GM19328 (cell line): ENCODE data around the gene R3HDM4.

Experiments
- ATAC-seq: cut with Tn5 transposase; IDR thresholded peaks from one replicate; pipeline ENCODE4 v1.9.1; 2021; ENCODE audit warnings: mild to moderate bottlenecking, moderate library complexity; ENCODE audit not compliant: unreplicated experiment

The R3HDM4 gene

DNA sequence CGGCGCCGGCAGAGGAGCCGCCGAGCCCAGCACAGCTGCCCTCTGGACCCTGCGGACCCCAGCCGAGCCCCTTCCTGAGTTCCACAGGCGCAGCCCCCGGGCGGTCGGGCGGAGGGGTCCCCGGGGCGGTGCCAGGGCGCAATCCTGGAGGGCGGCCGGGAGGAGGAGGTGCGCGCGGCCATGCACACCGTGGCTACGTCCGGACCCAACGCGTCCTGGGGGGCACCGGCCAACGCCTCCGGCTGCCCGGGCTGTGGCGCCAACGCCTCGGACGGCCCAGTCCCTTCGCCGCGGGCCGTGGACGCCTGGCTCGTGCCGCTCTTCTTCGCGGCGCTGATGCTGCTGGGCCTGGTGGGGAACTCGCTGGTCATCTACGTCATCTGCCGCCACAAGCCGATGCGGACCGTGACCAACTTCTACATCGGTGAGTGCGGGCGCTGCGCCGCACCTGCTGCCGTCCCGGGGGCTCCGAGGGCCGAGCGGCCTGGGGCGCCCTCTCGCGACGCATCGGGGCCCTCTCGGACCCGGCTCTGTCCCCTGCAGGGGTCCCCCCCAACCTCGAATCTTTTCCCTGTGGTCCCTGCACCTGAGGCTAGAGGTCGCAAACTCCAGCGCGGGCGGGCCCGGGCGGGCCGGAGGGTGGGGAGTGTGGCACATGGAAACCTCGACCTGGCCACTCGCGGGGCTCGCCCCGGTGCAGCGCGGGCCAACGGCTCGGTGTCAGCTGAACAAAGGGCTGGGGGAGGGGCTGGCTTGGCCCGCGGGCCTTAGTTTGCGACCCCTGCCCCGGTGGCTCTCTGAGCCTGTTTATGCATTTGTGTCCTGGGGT, 4.5 kb upstream of the R3HDM4 start, which contains the start of gene KISS1R:
KISS1R (plus strand) TSS at position 11 of the 829 bp plus-strand sequence; CDS start at position 181, 170 bp downstream.
- no peak for ATAC-seq

DNA sequence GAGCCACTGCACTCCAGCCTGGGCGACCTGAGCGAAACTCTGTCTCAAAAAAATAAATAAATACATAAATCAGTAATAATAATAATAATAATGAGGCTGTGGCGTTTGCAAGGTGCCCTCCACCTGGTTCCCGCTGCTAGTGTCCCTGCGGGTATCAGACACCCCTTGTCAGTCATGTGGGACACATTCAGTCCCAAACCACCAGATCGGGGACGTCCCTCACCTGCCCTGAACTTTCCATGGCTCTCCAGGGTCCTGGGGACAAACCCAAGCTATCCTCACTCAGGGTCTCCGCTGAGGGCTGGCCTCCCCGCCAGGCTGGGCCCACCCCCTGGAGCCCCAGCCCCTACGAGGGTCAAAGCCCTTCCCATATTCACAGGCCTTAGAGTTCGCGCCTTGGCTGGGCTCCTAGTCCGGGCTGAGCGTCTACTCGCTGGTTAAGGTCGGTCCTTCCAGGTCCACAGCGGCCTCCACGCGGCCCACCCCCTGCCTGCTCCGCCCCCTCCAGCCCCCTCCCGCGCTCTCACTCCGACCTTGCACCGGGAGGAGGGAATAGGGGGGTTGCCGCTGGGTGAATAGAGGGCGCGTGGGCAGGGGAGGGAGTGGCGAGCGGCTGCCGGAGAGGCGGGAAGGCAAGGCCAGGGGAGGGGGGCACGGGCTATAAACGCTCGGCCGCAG, 3.8 kb upstream of the R3HDM4 start:
- ATAC-seq, result no peak

DNA sequence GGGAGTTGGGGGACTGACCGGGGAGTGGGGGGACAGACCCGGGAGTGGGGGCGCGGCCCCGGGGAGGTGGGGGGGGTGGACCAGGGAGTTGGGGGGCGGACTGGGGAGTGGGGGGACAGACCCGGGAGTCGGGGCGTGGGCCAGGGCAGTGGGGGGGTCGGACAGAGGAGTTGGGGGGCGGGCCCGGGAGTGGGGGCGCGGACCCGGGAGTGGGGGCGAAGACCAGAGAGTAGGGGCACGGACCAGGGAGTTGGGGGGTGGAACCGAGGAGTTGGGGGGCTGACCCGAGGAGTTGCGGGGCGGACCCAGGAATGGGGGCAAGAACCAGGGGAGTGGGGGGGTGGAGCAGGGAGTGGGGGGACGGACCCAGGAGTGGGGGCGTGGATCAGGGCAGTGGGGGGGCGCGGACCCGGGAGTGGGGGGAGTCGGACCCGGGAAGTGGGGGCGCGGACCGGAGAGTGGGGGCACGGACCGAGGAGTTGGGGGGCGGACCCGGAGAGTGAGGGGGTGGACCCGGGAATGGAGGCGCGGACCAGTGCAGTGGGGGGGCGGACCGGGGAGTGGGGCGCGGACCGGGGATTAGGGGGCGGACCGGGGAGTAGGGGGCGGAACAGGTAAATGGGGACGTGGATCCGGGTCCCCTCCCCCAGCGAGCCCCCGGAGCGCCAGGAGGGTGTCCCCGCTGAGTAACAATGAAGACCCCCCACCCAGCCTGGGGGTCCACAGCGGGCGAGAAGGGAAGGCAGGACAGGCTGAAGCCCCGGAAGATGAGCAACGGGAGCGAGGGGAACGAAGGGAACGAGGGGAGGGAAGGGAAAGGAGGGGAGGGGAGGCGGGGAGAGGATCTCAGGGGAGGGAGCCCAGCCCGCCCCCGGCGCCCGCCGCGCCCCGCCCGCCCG, 589 bp downstream of the R3HDM4 start:
- ATAC-seq, result no peak

DNA sequence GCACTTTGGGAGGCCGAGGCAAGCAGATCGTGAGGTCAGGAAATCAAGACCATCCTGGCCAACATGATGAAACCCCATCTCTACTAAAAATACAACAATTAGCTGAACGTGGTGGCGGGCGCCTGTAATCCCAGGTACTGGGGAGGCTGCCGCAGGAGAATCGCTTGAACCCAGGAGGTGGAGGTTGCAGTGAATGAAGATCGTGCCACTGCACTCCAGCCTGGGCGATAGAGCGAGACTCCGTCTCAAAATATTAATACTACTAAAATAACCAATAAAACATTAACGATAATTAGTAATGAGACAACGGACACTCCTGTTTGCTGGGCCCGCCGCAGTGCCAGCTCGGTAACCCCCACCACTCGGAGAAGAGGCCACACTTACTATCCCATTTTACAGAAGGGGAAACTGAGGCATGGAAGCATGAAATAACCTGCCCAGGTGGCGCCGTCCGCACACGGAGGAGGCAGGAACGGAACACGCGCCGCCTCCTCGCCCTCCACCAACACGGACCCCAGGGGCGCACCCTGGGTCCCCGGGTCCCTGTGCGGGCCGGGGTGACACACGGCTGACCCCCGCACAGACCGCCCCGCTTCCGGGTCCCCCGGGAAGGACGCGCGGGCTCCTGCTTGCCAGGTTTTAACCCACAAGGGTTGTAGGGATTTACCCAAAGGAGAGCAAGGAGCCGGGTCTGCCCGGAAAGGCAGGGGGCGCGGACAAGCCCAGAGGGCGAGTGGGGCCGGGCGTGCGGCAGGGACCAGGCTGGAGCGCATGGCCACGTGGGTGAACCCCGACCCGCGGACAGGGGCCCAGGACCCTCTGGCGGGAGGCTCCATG, 1.6 kb downstream of the R3HDM4 start:
- ATAC-seq, result no peak

DNA sequence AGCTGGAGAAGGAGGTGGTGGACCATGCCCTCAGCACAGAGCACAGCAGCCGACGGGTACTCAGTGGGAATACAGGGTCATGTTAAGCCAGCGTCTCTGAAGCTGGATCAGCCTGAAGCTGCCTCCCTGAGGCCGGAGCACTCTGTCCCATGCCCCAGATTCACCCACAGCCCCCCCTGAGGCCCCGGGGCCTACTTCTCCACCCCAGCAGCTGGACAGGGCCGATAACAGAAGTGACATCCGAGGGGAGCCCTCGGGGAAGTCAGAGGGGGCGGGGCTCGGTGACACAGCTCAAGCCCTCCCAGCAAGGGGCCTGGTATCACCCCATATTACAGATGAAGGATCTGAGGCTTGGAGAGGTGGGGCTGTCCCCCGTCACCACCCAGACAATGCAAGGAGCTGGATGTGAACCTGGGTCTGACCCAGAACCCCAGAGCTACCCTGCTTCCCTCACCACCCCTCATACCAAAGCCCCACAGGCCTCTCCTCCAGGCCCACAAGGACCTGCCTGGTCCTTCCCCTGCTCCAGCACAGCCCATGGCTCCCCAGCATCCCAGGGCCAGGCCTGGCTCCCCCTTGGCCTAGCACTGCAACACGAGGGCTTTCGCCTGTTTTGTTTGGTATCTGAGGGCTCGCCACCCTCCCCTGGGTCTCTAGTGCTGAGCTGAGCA, 5.7 kb downstream of the R3HDM4 start:
- ATAC-seq, result no peak

DNA sequence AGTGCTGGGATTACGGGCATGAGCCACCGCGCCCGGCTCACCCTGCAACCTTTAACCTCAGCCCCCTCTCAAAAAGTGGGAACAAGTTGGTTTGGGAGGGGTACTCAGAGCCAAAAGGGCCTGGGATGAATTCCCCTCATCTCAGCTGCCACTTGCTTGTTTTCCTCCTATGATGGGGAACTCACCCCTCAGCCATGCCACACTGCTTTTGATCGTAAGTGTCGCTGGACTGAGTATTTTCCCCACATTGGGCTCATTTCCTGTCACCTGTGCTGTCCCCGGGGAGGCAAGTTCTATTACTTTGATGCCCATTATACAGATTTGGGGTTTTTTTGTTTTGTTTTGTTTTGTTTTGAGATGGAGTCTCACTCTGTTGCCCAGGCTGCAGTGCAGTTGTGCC, 6.5 kb downstream of the R3HDM4 start:
- ATAC-seq, result no peak

DNA sequence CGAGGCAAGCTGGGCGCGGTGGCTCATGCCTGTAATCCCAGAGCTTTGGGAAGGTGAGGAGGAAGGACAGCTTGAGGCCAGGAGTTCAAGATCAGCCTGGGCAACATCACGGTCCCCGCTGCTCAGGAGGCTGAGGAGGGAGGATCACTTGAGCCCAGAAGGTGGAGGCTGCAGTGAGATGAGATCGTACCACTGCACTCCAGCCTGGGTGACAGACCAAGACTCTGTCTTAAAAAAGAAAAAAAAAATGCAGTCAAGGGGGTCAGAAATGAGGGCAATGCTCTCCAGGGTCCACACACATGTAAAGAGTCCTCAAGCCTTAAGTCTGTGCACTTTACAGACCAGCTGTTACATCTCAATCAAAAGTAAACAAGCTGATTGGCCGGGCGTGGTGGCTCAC, 8.5 kb downstream of the R3HDM4 start:
- no peak for ATAC-seq

DNA sequence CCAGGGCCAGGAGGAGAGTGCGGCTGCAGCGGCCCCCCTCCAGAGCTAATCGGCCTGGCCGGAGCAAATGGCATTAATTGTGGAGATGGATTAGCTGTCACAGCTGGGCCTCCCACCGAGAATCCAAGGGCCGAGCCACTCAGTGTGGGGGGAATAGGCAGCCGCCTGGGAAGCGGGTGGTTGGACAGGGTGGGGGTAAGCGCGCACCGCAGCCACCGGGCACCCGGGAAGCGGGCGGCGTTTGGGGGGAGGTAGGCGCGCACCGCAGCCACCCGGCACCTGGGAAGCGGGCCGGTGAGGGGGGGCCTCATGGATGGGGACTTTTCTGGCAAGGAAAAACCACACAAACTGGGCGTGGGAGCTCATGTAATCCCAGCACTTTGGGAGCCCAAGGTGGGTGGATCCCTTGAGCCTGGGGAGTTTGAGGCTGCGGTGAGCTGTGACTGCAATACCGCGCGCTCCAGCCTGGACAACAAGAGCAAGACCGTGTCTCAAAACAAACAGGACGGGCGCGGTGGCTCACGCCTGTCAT, 9.7 kb downstream of the R3HDM4 start:
- ATAC-seq, result no peak

DNA sequence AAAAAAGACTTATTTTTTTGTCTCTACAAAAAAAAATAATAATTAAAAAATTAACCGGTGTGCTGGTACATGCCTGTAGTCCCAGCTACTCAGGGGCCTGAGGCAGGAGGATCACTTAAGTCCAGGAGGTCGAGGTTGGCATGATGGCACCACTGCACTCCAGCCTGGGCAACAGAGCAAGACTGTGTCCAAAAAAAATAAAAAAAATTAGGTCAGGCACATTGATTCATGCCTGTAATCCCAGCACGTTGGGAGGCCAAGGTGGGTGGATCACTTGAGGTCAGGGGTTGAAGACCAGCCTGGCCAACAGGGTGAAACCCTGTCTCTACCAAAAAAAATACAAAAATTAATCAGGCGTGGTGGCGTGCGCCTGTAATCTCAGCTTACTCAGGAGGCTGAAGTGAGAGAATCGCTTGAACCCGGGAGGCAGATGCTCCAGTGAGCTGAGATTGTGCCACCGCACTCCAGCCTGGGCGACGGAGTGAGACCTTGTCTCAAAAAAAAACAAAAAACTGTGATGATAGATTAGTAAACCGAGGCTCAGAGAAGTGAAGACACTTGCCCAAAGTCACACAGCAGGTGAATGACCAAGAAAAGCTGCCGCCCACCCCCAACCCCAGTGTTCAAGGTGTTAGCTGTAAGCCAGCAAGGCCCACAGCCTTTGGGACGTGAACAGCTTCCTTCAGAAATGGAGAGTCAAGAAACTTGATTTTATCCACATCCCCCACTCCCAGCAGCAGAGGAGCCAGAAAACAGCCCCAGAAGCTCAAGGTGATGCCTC, 10.4 kb downstream of the R3HDM4 start:
- no peak for ATAC-seq

DNA sequence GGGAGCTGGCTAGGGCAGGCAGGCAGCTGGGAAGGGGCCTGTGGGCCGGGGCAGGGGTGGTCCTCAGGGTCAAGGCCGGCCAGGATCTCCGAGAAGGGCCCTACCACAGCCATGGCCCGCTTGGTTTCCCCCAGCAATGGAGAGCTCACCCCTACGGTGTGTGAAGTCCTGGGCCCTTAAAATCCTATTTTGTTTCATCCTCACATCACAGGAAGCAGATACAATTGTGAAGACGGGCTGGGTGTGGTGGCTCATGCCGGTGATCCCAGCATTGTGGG, 11.0 kb downstream of the R3HDM4 start:
- no peak for ATAC-seq

DNA sequence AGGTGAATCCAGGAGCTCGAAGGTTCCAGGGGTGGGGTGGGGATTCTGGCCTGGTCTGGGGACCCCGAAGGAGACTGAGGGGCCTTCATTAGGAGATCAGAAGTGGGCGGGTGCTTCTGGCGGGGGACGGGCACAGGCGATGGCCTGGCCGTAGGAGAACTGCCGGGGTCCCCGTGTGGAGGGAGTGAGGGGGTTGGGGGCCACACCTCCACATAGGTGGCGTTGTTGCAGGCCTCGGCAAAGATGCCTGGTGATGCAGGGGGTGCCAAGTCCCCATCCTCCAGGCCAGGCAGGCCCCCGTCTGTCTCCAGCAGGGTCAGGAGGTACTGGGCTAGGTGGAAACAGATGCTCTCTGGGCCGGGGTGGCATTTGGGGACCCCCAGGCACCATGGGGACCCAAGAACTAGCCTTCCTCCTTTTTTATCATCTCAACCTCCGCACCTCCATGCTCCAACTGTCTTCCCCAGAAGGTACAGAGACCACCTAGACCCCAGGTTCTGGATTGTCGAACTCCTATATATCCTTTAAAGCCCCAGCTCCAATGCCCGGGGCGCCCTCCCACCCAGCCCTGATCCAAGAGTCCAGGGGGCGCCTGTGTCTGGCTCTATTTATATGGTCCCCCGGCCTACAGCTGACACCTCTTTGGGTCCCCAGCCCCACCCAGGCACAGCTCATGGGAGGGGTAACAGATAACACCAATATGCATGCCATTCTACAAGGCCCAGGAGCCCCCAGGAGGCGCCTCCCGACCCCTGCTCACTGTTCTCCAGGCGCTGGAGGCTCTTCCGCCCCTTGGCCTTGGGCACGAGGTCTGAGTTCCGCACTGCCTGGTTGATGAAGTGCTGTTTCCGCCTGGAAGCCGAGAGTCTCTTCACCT, 11.6 kb downstream of the R3HDM4 start:
- ATAC-seq, result no peak

DNA sequence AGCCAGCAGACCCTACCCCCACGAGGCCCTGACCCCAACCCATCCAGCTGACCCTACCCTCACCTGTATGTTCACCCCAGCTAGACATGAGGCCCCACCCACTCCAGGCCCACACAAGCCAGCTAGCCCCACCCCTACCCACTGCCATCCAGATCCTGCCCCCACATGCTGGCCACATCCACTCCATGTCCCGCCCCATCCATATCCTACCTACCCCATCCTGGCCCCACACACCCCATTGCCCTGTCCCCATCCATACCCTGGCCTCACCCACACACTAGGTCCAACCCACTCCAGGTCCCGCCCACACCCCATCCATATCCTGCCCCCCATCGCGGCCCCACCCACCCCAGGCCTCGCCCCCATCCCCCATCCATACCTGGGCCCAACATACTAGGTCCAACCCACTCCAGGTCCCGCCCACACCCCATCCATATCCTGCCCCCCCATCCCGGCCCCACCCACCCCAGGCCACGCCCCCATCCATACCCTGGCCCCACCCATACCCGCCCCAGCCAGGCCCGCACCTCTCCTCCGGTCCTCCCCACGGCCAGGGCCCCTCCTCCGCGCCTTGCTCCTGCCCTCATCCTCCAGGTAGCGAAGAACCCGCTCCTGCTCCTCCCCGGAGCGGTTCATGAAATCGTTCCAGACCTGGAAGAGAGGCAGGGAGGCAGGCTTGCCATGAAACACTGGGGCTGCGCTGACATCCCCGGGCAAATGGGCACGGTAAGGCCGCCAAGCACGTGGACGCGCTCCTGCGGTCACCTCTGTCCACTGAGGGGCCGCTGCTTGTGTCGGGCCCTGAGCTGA, 12.5 kb downstream of the R3HDM4 start:
- no peak for ATAC-seq

DNA sequence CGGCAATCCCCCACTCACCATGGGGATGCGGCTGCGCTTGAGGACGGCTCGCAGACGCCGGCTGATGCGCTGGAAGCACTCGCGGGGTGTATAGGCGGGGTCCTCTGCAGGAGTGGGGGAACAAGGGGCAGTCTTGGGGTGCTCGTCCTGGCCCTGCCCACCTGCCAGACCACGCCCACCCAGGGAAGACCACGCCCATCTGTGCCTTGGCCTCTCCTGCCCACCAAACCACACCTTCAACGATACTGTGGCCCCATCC, 13.0 kb downstream of the R3HDM4 start:
- no peak for ATAC-seq

DNA sequence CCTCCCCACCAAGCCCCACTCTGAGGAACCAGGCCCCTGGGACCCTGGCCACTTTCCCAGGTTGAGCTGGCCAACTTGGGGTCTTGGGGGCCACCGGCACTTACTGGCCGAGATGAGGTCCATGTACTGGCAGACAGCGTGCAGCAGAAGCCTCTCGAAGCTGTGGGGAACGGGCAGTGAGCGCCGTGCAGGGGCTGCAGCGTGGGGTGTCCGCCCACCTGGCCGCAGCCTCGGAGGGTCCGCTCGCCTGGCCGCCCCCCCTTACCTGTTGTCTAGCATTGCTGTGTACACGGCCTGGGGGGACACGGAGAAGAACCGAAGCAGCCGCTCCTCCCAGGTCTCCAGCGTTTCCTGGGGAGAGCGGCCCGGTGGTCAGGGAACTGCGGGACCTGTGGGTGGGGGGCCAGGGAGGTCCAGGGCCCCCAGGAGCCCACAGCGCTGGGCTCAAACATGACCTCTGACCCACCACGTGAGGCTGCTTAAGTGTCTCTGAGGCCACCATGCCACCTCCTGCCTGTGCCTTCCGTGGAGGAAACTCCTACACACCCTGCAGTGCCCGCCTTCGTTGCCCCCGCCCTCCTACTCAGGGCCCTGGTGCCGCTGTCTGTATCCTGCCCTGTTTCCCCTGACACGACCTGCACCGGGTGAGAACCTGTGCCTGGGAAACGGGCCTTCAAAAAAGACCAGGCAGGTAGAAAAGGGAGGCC, 13.5 kb downstream of the R3HDM4 start:
- ATAC-seq, result no peak

DNA sequence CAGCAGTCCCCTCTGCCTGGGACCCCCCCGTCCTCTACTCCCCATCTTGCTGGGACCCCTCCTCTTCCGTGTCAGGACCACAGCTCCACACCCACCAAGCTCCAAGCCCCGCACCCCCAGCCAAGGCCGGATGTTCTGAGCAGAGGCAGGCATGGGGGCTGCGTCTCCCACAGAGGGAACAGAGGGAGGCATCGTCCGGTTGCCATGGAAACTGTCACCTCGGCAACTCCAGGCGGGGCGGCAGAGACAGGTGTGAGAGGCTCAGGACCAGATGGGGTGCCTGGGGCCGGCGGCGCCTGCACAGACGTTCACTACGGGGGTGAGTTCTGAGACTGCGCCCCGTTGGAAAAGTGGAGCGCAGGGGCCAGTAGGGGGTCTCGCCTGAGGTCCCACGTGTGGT, 14.4 kb downstream of the R3HDM4 start:
- ATAC-seq, result no peak

DNA sequence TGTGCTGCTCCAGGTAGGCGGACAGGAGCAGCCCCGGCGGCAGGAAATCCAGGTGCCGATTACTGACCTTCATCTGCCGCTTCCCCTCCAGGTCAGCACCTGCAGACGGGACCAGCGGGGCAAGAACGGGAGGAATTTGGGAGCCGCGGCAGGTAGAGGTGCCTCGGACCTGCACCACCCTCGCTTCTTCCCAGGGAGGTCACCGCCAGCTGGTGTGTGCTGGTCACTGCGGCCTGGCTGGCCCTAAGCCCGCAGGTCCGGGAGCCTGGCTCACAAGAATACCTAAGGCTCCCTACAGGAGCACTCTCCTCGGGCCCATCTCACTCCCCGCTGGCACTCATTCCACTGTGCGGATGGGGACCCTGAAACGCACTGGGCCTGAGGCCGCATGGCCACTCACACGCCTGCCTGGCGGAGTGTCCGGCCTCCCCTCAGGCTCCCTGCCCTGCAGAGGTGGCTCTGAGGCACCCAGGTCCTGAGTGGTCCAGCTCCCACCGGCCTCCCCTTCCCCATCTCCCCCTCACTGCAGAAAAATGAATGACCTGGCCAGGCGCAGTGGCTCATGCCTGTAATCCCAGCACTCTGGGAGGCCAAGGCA, 15.5 kb downstream of the R3HDM4 start:
- ATAC-seq, result no peak

DNA sequence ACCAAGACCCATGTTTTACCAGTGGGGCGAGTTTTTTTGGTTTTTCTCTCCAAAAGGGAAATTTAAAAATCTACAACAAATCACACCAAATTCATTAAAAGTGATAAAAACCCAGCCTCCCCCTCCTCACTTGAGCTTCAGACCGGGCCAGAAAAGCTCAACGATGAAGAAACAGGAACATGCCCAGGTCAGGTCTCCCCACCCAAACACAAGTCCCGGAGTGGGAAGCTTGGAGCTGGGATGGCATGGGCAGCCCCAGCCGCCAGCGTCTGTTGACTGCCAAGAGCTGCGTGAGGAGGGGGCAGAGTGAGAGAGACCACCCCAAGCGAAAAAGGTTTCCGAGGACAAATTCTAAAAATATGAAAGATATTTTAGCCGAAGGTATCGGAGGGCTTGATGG, 16.0 kb downstream of the R3HDM4 start:
- no peak for ATAC-seq
